HG02623 (cell line): Measurements from ENCODE around the gene PRKCA.

Experiments used
- ATAC-seq: cut with Tn5 transposase; IDR thresholded peaks from one replicate; pipeline ENCODE4 v1.9.1; 2021; ENCODE audit warnings: moderate library complexity; ENCODE audit not compliant: unreplicated experiment

The PRKCA gene

DNA sequence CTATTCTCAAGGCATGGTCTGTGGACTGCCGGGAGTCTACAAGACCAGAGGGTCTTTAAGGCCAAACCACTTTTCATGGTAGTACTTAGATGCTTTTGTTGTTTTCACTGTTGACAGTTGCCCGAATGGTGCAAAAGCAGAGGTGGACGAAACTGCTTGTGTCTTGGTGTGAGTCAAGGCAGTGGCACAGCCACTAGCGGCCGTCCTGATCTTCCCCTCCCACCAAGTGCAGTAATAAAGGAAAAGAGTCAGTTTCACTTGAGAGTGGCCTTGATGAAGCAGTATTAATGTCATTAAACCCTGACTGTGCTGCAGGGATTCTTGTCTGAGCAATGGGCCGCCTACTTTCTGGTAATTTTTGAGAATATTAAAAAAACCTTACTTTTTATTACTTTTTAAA lies 109.1 kb downstream of the PRKCA start:
- ATAC-seq = no peak

- ATAC-seq = no peak
Measured at GRCh38 chr17:66412857-66413558, 110.6 kb downstream of the PRKCA start.

- no peak for ATAC-seq
Measured at GRCh38 chr17:66413559-66414520, 111.4 kb downstream of the PRKCA start.

GRCh38 chr17:66414561-66415175 lies 112.3 kb downstream of the PRKCA start:
- ATAC-seq = no peak

DNA sequence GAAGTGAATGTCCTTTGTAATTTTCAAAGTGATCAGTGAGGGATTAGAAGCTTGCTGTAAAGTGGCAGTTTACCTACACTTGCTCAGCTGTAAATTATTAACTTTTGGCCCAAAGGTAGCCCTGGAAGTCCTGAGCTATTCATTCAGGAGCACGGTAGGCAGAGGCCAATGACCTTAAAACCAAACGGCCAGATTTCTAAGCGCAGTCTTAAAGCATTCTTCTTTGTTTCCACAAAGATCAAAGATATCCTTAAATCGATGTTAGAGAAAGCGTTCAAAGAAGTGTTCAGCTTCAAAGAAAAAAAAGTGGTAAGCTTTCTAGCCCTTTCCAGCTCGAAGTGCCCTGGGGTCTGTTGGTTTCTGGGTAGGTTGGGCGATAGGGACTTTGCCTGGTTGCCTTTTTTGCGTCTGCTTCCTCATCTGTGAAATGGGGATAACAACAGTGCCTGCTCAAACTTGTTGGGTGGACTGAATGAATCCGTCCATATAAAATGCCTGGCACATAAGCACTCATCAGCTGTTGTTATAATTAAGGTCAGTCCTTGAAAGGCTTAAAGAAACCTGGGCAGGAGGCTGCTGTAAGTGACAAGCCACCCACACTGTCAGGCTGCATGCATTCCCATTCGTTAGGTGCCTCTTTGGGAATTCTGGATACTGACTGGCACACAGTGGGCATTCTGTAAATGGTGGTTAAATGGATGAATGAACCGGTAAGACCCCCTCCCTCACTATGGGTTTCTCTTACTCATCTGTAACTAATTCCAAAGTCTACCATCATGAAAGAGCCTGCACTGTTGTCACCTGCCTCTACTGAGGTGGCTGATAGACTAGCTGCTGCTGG lies 113.2 kb downstream of the PRKCA start:
- no peak for ATAC-seq

DNA sequence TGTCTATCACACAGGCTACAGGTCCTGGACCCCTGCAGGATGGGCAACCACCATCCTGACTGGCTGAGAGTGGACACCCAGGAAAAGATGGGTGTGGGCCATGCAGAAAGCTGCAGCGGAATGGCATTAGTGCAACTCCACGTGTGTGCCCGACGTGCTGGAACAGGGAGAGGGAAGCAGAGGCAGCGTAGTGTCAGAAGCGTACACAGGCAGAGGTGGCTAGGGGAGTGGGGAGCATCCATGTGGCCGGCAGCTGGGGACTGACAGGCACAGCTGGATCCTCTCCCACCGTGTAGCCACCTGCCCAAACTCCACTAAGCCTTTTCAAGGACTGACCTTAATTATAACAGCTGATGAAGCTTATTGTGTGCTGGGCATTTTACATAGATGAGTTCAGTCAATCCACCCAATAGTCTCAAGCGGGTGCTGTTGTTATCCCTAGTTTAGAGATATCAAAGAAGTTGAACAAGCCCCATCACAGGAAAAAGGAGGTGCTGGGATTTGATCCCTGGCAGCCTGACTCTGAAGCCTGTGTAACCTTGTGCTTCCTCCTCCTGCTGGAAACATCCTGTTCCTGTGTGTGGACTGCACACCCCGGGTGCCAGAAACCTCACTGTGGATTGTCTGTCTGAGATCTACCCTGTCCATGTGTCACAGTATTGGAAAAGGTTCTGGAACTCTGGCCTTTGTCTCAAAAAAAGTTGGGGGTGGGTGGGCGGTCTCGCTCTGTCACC lies 114.0 kb downstream of the PRKCA start:
- ATAC-seq = no peak

DNA sequence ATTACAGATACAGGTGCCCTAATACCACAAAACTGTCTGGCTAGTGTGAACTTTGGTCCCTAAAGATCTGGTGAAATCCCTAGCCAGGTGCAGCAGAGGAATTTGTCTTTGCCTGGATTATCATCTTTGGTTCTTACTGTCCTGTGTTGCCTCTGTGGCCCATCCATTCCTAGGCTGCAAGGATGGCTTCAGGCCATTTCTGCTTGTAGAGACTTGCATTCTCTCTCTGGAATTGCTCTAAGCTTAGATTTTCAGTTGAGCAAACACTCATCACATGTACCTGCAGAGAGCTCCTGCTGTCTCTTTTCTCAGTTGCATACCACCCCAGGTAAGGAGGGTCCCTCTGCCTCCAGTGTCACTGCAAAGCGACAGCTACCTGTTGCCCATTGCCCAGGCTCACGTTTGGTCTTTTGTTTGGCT lies 114.9 kb downstream of the PRKCA start:
- no peak for ATAC-seq

DNA sequence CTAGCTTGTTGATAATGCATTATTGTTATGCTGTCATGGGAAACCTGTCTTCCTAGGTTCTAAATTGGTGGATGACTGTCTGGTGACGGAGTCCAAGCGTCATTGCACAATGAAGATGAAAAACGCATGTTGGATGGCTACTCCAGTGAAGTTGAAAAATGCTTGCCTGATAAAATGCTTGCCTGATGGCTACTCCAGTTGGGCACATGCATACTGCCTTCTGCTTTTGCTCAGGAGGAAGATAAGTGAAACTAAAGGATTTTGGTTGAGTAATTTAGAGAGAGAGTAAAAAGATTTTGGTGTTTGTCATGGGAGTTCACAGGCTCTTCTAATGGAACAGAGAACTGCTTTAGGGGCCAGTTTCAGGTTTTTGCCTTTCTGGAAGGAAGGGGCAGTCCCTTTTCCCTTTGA lies 118.6 kb downstream of the PRKCA start:
- ATAC-seq = no peak

DNA sequence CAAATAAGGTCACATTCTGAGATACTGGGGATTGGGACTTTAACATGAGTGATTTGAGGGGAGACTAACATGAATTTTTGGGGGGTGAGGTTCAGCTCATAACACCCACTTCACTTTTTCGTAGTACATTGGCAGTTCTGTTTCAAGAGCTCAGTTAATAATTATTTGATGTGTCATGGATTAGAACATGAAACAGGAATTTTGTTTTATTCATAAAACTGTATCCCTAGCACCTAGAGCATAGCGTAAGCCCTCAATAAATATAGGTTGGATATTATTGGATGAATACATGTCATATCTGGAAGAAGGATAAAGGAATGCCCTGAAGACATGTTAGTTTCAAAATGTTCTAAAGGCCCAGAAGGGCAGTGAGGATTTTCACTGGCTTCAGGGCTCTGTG lies 119.8 kb downstream of the PRKCA start:
- ATAC-seq = no peak

DNA sequence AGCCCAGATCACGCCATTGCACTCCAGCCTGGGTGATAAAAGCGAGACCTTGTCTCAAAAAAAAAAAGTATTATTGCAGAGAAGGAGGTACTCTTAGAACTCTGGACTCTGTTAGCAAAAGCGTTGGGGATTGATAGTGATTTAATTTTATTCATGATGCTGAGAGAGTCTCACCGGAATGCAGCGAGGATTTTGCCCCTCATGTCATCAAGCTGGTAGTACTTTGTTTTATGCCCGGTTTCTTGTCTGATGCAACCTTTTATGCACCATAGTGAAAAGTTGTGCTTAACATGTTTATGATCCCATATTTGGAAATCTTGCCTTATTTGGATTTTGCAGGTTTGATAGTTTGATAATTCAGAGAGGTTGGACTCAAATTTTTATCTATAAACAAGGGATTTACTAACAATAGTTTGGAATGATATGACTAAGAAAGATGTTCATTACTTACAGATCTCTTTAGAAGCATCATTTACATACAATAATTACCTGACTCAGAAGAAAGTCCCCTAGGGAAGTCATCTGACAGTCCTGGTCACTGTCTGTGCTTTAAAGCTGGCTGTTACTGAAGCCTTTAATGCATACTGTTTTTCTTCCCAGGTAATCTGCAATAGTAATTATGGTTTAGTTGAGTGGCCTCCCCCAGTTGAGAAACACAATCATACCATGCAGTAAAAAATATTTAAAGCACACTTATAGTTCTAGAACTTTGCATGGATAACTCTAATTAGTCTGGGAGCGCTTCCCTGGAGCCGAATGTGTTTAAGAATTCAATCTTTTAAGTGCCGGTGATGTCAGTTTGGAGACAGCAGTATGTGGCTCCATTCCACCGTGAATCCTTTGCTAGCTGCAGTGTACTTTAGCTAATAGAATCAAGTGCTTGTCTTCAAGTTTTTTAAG lies 120.9 kb downstream of the PRKCA start:
- no peak for ATAC-seq

DNA sequence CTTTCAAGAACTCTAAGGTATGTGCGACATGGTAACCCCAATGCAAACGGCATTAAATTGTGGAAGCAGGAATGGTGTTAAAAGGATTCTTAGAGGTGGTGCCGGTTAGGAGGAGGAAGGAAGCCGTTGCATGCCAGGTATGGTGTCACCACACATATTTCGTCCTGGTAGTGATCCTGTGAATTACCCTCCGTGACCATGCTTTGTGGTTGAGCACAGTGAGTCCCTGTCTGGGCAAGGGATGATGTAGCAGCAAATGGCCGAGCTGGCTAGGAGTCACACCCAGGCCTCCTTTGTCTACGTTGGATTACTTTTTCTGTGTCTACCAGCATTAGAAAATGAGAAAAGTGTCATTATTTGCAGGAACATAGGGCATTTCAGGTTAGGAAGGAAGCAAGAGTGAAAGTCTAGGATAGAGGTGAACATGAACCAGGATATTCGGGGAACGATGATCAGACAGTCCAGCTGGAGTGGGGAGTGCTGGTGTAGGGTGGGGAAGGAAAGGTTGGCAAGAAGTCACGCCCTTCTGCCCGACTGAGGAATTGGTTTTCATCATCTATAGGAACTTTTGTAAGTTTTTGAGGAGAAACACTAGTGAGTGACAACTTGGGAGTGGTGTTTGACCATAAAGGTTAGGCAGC lies 123.5 kb downstream of the PRKCA start:
- no peak for ATAC-seq

DNA sequence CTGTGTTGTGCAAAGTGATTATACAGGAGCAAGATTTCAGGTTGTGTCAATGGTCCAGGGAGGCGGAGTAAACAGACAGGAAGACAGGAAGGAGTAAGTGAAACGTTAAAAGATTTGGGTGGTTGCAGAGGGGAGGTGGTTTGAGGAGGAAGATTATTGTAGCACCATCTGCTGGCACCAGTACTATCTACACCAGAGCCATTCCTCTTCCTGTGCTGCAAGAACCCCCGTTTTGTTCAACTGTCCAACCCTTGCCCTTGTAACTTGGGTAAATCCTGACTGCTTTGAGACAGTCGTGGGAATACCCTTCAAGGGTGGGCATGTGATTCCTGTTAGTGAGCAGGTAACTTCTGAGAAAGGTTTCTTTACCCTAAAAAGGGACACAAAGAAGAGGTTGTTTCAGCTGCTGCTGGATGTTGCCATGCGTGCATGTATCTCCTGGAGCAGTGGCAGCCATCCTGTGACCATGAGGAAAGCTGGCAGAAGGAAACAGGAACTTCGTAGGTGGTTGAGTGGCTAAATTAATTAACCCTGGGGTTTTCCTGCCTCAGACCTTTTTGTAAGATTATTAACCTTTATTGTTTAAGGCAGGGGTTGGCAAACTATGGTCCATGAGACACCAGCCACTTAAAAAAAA lies 124.1 kb downstream of the PRKCA start:
- no peak for ATAC-seq

DNA sequence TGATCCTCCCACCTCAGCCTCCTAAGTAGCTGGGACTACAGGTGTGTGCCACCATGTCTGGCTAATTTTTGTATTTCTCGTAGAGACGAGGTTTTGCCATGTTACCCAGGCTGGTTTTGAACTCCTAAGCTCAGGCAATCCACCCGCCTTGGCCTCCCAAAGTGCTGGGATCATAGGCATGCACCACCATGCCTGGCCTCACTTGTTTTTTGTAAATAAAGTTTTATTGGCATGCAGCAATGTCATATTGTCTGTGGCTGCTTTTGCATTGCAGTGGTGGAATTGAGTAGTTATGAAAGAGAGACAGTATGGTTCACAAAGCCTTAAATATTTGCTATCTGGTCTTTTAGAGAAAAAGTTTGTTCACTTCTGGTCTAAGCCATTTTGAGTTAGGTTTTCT lies 124.7 kb downstream of the PRKCA start:
- ATAC-seq = no peak

- no peak for ATAC-seq
Measured at GRCh38 chr17:66429680-66430079, 127.3 kb downstream of the PRKCA start.

- no peak for ATAC-seq
Measured at GRCh38 chr17:66430846-66431795, 128.7 kb downstream of the PRKCA start.

- no peak for ATAC-seq
Measured at GRCh38 chr17:66431910-66432309, 129.5 kb downstream of the PRKCA start.

- ATAC-seq = no peak
Measured at GRCh38 chr17:66432411-66432957, 130.1 kb downstream of the PRKCA start.
